NB4 (cell line): ENCODE measurements around the gene FOXF1.

Experiments used
- DNase-seq: peaks from one replicate; pipeline ENCODE4 v3.0.0; 2010; ENCODE audit warnings: low read depth
- H3K4me3 ChIP-seq: one replicate; pipeline ENCODE4 v1.5.1; 2011; ENCODE audit warnings: mild to moderate bottlenecking, low read depth, low read length, moderate library complexity
- CTCF ChIP-seq: IDR thresholded peaks from one replicate; pipeline ENCODE4 v1.5.1; 2012; ENCODE audit warnings: low read depth, low read length
- MAX ChIP-seq: IDR thresholded peaks from 2 replicates; pipeline ENCODE4 v1.6.1; 2011; ENCODE audit warnings: low read depth, low read length
- MYC ChIP-seq: IDR thresholded peaks from 2 replicates; pipeline ENCODE4 v1.6.1; 2011; ENCODE audit warnings: low read depth, low read length
- POLR2A ChIP-seq: IDR thresholded peaks from 2 replicates; pipeline ENCODE4 v1.6.1; 2011; ENCODE audit warnings: mild to moderate bottlenecking; ENCODE audit not compliant: insufficient read length; ENCODE audit errors: extremely low read depth

FOXF1 gene

GRCh38 chr16:86485746-86486145, 24.6 kb upstream of the FOXF1 start:
- TF ChIP-seq CTCF (no peak), POLR2A (no peak), MAX (no peak), MYC (no peak)
- no peak for DNase-seq
- H3K4me3 ChIP-seq: no peak overlapping the region

GRCh38 chr16:86490859-86491639, 19.3 kb upstream of the FOXF1 start:
- no peak for DNase-seq
- no peak overlapping the region for H3K4me3 ChIP-seq
- TF ChIP-seq MYC (no peak), POLR2A (no peak), CTCF (no peak), MAX (no peak)

- TF ChIP-seq CTCF (no peak), MYC (no peak), MAX (no peak)
- no peak overlapping the region for H3K4me3 ChIP-seq
- no peak for DNase-seq
Measured at GRCh38 chr16:86491640-86492023, 18.7 kb upstream of the FOXF1 start.

- DNase-seq: no peak
- no peak overlapping the region for H3K4me3 ChIP-seq
- no peak for TF ChIP-seq CTCF
- no peak for TF ChIP-seq MYC
- no peak for TF ChIP-seq POLR2A
Measured at GRCh38 chr16:86492267-86492960, 17.9 kb upstream of the FOXF1 start.

GRCh38 chr16:86492961-86493629, 17.2 kb upstream of the FOXF1 start:
- no peak for DNase-seq
- H3K4me3 ChIP-seq: no peak overlapping the region
- TF ChIP-seq MYC (no peak), CTCF (no peak), POLR2A (no peak), MAX (no peak)
